ENCODE data around the gene POLD1.

DNA sequence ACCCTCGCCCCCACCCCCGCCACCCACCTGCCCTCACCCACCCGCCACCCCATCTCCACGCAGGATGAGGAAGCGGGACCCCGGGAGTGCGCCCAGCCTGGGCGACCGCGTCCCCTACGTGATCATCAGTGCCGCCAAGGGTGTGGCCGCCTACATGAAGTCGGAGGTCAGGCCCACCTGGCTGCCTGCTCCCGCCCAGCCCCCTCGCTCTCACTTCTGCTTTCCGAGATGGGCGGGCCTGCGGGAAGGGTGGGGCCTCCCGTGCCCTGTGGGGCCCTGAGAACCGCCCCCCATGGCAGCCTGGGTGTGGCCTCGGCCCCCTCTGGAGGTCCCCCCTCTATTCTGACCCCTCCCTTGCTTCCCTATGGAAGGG lies 31.5 kb downstream of the POLD1 start:
- TF ChIP-seq, protein P1, sequence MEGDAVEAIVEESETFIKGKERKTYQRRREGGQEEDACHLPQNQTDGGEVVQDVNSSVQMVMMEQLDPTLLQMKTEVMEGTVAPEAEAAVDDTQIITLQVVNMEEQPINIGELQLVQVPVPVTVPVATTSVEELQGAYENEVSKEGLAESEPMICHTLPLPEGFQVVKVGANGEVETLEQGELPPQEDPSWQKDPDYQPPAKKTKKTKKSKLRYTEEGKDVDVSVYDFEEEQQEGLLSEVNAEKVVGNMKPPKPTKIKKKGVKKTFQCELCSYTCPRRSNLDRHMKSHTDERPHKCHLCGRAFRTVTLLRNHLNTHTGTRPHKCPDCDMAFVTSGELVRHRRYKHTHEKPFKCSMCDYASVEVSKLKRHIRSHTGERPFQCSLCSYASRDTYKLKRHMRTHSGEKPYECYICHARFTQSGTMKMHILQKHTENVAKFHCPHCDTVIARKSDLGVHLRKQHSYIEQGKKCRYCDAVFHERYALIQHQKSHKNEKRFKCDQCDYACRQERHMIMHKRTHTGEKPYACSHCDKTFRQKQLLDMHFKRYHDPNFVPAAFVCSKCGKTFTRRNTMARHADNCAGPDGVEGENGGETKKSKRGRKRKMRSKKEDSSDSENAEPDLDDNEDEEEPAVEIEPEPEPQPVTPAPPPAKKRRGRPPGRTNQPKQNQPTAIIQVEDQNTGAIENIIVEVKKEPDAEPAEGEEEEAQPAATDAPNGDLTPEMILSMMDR (conservative IDR thresholded peaks at IDR 0.05; ENCODE audit: low read depth, low read length): no peak
- TF ChIP-seq EZH2 (IDR thresholded peaks at IDR 0.05; ENCODE audit: borderline replicate concordance, low read depth, low read length, poor library complexity, severe bottlenecking): no peak

Measured in A673 (cell line).